GM12864 (cell line): ENCODE measurements around the gene CTDNEP1.

ENCODE experiments used
- DNase-seq: peaks from one replicate; pipeline ENCODE4 v3.0.0-alpha.2; 2011; ENCODE audit warnings: low read depth
- H3K4me3 ChIP-seq: 2 replicates; pipeline ENCODE4 v1.5.1; 2011; ENCODE audit warnings: mild to moderate bottlenecking, low read depth, low read length, control low read depth
- TF ChIP-seq, protein P1 (sequence below): IDR thresholded peaks from 2 replicates; pipeline ENCODE4 v1.5.1; 2011; ENCODE audit warnings: low read depth, mild to moderate bottlenecking, moderate library complexity, low read length, control low read depth, inconsistent platforms; ENCODE audit errors: missing control alignments

Gene CTDNEP1

DNA sequence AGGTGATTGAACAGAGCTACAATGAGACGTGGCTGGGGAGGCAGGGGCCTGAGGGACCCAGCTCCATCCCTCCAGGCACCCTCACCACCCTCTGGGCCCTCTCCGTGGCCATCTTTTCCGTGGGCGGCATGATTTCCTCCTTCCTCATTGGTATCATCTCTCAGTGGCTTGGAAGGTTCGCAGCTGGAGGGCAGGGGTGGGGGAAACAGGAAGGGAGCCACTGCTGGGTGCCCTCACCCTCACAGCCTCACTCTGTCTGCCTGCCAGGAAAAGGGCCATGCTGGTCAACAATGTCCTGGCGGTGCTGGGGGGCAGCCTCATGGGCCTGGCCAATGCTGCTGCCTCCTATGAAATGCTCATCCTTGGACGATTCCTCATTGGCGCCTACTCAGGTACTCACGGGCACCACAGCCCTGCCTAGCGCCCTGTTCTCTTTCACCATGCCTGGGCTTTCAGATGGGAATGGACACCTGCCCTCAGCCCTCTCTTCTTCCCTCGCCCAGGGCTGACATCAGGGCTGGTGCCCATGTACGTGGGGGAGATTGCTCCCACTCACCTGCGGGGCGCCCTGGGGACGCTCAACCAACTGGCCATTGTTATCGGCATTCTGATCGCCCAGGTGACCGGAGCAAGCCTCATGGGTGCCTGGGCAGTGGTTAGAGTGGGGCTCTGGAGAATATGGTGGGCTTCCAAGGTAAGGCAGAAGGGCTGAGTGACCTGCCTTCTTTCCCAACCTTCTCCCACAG lies 32.1 kb upstream of the CTDNEP1 start:
- no peak for DNase-seq
- no peak overlapping the region for H3K4me3 ChIP-seq
- TF ChIP-seq, protein P1, sequence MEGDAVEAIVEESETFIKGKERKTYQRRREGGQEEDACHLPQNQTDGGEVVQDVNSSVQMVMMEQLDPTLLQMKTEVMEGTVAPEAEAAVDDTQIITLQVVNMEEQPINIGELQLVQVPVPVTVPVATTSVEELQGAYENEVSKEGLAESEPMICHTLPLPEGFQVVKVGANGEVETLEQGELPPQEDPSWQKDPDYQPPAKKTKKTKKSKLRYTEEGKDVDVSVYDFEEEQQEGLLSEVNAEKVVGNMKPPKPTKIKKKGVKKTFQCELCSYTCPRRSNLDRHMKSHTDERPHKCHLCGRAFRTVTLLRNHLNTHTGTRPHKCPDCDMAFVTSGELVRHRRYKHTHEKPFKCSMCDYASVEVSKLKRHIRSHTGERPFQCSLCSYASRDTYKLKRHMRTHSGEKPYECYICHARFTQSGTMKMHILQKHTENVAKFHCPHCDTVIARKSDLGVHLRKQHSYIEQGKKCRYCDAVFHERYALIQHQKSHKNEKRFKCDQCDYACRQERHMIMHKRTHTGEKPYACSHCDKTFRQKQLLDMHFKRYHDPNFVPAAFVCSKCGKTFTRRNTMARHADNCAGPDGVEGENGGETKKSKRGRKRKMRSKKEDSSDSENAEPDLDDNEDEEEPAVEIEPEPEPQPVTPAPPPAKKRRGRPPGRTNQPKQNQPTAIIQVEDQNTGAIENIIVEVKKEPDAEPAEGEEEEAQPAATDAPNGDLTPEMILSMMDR: no peak

DNA sequence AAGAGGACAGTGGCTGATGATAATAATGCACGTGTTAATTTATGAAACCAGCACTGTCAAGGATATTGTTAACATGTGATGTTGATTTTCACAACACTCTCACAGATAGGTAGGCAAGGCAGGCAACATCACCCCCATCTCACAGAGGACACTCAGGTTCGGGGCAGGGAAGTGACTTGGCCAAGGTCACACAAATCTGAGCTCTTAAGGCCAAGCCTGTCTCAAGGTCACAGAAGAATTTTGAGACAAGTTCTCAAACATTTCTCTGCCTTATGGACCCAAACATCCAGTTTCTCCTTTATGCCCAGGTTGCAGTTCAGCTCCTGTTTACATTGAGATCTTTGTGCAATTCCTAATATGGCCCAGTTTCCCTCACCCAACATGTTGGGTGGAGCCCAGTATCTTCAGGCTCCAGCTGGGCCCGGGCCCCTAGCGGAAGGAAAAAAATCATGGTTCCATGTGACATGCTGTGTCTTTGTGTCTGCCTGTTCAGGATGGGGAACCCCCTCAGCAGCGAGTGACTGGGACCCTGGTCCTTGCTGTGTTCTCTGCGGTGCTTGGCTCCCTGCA lies 31.3 kb upstream of the CTDNEP1 start:
- H3K4me3 ChIP-seq: no peak overlapping the region
- TF ChIP-seq, protein P1: peak; percentile 21
- no peak for DNase-seq

DNA sequence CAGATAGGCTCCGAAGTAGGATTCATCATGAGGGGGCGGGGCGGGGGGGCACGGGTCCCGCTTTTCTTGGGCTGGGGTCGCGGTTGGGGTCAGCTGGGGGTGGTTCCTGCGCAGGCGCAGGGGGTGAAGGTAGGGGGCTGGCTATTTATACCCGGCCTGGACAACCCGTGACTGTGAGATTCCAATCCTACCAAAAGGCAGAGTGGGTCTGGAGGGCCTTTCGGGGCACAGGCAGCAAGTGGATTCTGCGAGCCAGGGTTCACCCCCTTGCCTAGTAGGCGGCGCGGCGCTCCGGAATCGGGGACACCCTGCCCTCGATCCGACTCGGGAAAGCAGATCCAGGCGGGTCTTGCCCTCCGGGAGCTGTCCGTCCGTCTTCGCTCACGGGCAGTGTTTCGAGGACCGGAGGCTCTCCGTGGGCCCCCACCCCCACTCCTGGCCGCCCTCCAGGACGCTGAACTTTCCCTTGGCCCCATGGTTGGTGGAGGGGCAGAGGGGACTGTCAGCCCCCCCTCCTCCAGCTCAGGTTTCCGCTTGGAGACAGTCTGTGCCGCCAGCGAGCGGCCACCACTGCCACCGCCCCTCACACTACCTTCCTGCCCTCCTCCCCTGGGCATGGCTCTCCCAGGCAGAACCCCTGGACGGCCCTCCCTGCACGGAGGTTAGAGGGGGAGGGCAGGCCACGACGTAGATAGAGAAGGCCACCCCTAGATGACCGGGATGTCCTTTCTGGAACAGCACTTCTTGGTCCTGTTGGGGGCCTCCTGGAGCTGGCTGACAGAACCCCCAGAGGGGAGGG lies 30.6 kb upstream of the CTDNEP1 start:
- H3K4me3 ChIP-seq: peak overlapping the region; percentile 57; the same call in 1 of the 2 replicates
- TF ChIP-seq, protein P1: no peak
- DNase-seq: no peak

DNA sequence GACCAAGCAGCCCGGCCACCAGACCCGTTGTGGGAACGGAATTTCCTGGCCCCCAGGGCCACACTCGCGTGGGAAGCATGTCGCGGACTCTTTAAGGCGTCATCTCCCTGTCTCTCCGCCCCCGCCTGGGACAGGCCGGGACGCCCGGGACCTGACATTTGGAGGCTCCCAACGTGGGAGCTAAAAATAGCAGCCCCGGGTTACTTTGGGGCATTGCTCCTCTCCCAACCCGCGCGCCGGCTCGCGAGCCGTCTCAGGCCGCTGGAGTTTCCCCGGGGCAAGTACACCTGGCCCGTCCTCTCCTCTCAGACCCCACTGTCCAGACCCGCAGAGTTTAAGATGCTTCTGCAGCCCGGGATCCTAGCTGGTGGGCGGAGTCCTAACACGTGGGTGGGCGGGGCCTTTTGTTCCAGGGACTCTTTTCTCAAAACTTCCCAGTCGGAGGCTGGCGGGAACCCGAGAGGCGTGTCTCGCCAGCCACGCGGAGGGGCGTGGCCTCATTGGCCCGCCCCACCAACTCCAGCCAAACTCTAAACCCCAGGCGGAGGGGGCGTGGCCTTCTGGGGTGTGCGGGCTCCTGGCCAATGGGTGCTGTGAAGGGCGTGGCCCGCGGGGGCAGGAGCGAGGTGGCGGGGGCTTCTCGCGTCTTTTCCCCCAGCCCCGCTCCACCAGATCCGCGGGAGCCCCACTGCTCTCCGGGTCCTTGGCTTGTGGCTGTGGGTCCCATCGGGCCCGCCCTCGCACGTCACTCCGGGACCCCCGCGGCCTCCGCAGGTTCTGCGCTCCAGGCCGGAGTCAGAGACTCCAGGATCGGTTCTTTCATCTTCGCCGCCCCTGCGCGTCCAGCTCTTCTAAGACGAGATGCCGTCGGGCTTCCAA lies 29.8 kb upstream of the CTDNEP1 start, which contains the start of gene SLC2A4:
TSS of gene SLC2A4 (plus strand) at position 645 of the 879 bp plus-strand sequence. CDS start at position 862, 217 bp downstream.
- TF ChIP-seq, protein P1: no peak
- peak within 1 kb of the TSS; percentile 57 for H3K4me3 ChIP-seq
- peak; percentile 60 for DNase-seq

DNA sequence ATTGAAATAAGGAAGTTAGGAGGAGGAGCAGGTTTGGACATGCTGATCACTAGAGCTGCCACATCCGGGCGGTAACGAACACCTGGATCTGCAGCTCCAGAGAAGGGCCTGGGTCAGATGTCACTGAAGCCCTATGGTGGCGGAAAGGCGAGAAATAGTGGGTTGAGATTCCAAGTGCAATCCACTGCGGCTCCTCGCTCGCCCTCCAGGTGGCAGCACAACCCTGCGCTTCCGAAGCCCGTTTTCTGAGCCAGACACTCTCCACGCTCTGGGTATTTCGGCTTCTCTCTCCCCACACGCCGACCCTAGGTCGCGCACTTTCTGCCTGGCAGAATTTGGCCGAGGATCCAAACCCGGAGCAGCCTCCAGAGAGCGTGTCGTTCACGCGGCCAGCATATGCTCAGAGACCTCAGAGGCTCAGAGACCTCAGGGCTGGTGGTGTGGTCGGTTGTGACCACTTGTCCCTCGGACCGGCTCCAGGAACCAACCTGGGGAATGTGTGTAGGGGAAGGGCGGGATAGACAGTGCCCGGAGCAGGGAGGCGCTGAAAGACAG lies 29.1 kb upstream of the CTDNEP1 start:
- peak; percentile 59 for DNase-seq
- TF ChIP-seq, protein P1: peak; percentile 97
- peak overlapping the region; percentile 57 for H3K4me3 ChIP-seq

DNA sequence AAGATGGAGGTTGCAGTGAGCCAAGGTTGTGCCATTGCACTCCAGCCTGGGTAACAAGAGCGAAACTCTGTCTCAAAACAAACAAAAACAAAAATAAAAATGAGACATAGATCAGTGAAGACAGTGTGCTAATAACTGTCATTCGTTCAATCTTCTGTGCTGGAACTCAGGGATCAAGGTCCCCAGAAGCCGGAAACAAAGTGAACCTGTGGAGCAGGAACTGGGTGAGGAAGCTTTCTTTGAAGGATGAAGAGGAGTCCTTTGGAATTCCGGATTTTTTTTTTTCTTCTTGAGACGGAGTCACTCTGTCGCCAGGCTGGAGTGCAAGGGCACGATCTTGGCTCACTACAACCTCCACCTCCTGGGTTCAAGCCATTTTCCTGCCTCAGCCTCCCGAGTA lies 27.9 kb upstream of the CTDNEP1 start:
- H3K4me3 ChIP-seq: no peak overlapping the region
- no peak for DNase-seq
- TF ChIP-seq, protein P1: no peak
